GM21528 (cell line): ENCODE results near the gene DBET.
"Not testable (repeated sequence)": the region's sequence is repeated elsewhere in the genome, so short reads cannot be mapped to it uniquely, and the experiment has no call there.

ENCODE experiments used
- ATAC-seq: cut with Tn5 transposase; IDR thresholded peaks from one replicate; pipeline ENCODE4 v1.9.1; 2021; ENCODE audit warnings: mild to moderate bottlenecking, moderate library complexity; ENCODE audit not compliant: unreplicated experiment, low FRiP score

DBET gene

DNA sequence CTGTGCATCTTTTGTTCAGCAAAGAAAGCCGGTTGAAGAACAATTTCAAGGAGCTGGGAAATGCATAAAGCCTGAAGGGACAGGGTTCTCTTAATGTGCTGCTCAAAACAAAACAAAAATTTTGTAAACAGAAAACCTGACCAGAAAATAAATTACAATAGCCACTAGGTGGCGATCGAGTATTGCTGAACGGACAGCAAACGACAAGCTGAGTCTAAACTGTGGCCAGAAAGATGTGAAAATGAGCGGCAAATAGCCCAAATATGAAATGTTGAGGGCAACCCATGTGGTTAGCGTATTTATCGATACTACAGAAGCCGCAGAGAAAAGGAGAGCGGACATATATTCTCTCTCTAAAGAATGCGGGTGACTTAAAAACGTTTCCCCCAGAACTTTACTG is 16.7 kb upstream of the DBET start:
- ATAC-seq, result not testable (repeated sequence)

DNA sequence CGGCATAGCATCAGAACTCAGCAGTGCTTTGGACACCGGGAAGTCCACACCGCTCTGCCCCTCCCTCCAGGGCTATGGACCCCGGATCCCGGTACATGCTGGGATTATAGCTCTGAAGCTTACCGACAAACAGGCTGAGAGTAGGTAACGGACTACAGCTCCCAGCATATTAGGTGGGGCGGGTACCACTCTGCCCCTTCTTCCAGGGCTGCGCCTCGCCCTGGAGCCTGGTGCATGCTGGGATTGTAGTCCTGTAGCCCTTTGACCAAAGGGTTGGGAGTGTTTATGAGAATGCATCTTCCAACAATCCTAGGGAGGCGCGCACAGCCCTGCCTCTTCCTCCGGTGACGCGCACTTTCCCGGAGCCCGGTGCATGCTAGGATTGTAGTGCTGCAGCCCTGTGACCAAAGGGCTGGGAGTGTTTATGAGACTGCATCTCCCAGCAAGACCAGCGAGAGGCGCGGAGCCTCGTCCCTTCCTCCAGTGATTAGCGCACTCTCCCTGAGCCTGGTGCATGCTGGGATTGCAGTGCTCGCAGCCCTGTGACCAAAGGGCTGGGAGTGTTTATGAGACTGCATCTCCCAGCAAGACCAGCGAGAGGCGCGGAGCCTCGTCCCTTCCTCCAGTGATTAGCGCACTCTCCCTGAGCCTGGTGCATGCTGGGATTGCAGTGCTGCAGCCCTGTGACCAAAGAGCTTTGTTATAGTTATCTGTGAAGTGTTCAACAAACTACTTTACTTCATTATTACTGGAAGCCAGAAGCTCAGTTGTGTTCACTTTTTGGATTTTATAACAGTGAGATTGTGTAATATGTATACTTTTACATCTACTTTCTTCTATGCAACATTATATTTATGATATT is 14.7 kb upstream of the DBET start:
- ATAC-seq, result not testable (repeated sequence)

DNA sequence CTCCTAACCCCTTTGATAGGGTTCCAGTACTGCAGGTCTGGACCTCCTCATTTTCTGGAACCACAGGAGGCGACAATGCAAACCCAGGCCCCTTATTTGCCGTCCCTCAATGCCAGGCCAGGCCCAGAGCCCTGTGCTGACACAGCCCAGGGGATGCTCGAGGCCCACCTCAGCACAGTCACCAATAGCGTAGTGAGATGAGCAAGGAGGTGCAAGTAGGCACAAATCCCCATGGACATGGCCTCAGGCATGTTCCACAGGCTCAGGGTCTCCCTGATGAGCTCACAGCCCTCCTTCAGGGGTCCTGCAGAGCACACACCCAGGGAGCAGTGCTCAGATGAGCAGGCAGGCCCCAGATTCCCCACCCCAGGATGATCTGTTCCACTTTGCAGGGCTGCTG is 5.3 kb upstream of the DBET start:
- not testable (repeated sequence) for ATAC-seq

DNA sequence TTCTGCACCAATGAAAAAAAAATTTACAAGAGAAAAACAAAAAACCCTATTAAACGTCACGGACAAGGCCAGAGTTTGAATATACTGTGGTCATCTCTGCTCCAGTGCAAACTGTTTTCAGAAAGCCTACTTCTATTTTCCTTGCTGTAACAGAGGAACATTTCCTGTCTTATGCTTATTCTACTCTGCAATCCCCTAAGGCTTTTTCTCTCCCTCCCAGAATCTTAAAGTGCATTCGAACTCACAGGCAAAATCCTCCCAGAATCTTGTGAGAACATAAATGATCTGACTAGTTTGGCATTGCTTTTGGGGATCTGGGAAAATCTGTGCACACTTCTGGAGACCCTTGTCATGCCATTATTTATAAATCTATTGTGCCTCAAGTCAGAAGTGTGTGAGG is 503 bp downstream of the DBET start:
- ATAC-seq, result not testable (repeated sequence)

DNA sequence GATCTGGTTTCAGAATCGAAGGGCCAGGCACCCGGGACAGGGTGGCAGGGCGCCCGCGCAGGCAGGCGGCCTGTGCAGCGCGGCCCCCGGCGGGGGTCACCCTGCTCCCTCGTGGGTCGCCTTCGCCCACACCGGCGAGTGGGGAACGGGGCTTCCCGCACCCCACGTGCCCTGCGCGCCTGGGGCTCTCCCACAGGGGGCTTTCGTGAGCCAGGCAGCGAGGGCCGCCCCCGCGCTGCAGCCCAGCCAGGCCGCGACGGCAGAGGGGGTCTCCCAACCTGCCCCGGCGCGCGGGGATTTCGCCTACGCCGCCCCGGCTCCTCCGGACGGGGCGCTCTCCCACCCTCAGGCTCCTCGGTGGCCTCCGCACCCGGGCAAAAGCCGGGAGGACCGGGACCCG is 4.0 kb downstream of the DBET start:
- not testable (repeated sequence) for ATAC-seq

DNA sequence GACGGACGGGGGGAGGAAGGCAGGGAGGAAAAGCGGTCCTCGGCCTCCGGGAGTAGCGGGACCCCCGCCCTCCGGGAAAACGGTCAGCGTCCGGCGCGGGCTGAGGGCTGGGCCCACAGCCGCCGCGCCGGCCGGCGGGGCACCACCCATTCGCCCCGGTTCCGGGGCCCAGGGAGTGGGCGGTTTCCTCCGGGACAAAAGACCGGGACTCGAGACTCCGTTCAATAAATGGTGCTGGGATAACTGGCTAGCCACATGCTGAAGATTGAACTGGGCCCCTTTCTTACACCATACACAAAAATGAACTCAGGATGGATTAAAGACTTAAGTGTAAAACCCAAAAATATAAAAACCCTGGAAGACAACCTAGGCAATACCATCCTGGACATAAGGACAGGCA is 28.8 kb downstream of the DBET start:
- ATAC-seq, result not testable (repeated sequence)

DNA sequence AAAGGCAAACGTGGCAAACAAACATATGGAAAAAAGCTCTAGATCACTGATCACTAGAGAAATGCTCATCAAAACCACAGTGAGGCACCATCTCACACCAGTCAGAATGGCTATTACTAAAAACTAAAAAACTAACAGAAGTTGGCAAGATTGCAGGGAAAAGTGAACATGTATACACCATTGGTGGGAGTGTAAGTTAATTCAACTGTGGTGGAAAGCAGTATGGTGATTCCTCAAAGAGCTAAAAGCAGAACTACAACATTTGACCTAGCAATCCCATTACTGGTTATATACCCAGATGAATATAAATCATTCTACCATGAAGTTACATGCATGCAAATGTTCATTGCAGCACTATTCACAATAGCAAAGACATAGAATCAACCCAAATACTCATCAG is 29.7 kb downstream of the DBET start:
- ATAC-seq, result not testable (repeated sequence)

DNA sequence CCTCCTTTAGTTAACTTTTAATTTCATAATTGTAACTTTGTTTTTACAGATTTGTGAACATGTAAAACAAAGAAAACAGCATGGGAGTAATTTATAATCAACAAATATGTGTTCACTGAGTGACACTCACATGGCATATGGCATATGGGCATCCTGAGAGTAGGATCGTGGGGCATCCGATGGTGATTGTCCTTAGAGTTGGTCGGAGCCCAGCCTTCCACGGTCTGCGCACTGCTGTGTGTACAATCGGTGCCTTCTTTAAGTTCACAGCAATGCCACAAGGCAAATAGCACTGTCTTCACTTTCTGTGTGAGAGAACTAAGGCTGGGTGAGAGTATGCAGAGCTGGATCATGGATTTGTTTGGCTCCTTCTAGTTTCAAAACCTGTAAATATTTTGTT is 31.0 kb downstream of the DBET start:
- ATAC-seq, result not testable (repeated sequence)

DNA sequence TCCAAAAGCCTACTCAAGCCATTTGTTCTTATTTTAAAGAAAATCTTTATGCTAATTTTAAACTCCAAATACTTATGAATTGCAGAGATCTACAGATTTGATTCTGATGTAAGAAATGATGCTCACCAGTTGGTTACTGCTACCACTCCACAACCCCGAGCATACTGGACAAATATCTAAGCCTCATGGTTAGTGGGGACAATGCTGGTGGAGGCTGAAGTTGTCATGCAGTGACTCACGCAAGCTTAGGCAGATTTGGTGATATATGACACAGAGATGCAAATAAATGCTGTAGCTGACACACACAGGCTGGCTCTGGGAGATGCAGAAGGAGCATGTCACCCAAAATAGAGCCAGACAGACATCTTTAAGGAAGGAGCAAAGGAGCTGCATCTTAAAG is 35.3 kb downstream of the DBET start:
- ATAC-seq, result not testable (repeated sequence)

DNA sequence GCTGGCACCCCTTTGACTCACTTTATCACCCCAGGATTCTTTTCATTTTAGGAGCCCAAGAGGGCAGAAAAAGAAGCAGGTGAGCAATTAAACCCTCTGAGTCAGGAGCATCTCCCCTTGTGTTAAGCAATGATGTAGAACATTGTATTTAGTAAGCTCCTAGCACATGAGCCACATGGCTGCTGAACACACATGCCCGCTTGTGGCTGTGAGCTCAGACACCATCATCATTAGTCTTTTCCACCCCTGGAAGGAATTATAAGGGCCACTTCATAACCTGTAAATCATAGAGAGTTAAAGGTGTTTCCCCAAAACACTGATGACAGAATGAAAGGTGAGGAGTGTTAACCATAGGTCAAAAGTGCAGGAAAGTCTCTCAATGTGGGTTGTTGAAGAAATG is 37.2 kb downstream of the DBET start:
- ATAC-seq, result not testable (repeated sequence)

DNA sequence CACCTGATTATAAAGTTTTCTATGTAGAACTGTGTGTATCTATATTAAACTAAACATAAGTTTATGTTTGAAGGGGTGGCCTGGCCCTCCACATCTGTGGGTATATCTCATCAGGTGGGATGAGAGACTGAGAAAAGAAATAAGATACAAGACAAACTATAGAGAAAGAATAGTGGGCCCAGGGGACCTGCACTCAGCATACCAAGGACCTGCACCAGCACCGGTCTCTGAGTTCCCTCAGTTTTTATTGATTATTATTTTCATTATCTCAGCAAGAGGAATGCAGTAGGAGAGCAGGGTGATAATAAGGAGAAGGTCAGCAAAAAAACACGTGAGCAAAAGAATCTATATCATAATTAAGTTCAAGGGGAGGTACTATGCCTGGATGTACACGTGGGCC is 41.9 kb downstream of the DBET start:
- ATAC-seq, result not testable (repeated sequence)

DNA sequence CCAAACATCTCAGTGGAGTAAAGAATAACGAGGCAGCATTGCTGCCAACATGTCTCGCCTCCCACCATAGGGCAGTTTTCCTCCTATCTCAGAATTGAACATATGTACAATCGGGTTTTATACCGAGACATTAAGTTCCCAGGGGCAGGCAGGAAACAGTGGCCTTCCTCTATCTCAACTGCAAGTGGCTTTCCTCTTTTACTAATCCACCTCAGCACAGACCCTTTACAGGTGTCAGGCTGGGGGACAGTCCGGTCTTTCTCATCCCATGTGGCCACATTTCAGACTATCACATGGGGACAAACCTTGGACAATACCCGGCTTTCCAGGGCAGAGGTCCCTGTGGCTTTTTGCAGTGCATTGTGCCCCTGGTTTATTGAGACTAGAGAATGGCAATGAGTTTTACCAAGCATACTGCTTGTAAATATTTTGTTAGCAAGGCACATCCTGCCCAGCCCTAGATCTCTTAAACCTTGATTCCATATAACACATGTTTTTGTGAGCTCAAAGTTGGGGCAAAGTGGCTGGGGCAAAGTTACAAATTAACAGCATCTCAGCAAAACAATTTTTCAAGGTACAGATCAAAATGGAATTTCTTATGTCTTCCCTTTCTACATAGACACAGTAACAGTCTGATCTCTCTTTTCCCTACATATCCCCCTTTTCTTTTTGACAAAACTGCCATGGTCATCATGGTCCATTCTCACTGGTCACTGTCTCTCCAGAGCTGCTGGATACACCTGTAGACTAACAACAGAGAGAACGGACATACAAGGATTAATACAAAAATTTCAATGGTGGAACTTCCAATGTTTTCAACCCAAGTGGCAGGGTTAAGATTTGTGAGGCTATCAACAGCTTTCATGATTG is 42.5 kb downstream of the DBET start:
- ATAC-seq, result not testable (repeated sequence)

DNA sequence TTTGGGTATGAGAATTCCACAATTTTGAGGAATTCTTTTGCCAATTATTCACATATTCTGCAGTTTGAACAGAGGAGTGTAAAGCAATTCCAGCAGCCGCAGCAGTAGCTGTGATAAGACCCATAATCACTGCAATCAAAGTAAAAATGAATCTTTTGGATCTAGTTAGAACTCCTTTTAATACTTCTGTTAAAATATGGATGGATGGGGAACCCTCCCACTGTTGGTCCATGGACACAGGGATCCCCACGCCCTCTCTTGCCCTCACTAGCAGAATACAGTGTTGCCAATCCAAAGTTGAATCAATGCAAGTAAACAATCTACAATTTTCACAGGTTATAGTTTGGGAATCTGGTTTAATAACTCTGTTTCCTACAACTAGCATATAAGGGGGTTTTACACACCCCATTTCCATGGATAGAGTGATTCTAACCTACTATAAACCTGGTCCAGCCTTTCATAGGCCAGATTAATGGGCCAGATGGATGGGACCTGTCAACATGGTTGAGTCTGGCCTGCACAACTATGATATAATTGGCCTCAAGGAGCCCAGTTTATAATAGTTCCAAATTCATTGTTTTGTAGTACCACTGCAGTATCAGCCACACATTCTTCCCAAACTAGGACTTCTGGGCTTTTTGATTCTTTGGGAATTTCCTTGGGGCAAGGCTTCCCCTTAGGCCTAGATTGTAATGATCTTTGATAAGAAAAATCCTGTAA is 43.6 kb downstream of the DBET start:
- ATAC-seq, result not testable (repeated sequence)

DNA sequence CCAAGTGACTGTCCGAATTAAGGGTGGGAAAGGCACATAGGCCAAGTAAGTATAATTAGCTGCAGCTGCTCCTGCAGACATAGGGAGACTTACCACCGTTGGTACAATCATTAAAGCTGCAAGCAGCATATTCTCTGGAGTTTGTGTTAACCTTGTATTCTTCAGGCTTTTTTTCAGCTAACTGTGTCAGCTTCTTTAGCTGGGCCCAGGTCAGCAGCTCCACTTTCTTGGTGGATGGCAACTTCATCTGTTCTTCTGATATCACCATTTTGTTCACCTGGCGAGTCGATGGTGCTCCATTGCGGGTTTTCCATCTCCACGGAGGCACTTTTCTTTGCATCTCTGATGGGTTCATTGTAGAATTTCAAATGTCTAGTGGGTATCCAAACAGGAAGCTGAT is 44.5 kb downstream of the DBET start:
- not testable (repeated sequence) for ATAC-seq

DNA sequence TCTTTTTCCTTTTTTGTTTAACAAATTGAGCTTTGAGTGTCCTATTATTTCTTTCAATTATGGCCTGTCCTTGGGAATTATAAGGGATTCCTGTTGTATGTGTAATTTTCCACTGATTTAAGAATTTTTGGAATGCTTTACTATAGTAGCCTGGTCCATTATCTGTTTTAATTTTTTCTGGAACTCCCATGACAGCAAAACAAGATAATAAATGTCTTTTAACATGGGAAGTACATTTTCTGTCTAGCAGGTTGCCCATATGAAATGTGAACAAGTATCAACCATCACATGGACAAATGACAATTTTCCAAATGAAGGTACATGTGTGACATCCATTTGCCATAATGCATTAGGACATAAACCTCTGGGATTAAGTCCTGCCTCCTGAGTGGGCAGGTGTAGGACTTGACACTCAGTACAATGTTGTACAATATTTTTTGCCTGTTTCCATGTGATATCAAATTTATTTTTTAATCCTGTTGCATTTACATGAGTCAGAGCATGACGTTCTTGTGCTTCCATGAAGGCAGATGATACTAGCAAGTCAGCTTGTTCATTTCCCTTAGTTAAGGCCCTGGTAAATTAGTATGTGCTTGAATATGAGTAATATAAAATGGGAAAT is 45.2 kb downstream of the DBET start:
- not testable (repeated sequence) for ATAC-seq

DNA sequence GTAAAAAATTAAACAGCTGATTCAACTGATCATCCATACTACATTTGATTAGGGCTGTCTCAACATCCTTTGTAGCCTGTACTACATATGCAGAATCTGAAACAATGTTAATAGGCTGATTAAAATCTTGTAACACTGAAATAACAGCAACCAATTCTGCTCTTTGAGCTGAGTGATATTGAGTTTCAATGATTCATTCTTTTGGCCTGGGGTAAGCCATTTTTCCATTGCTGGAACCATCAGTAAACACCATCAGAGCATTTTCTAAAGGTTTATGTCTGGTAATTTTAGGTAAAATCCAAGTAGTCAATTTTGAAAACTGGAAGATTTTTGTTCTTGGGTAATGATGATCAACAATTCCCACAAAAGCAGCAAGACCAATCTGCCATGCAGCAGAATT is 45.7 kb downstream of the DBET start:
- ATAC-seq, result not testable (repeated sequence)

DNA sequence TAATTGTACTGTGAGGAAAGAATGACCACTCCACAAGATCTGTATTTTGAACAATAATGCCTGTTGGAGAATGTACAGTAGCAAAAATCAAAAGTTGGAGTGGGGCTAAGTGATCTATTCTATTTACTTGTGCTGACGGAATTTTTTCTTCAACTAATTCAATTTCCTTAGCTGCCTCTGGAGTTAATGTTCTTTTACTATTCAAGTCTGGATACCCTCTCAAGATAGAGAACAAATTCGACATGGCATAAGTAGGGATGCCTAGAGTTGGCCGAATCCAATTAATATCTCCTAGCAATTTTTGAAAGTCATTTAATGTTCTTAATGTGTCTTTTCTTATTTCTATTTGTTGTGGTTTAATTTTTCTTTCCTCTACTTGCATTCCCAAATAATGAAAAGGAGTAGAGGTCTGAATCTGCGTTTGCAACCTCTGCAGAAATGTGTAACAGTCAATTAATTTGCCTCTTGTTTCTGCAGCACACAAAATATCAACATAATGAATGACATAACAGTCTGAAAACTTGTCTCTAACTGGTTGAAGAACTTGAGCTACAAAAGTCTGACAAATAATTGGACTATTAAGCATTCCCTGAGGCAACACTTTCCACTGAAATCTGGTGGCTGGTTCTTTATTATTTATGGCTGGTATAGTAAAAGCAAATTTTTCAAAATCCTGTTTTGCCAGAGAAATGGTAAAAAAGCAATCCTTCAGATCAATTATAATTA is 46.4 kb downstream of the DBET start:
- not testable (repeated sequence) for ATAC-seq

DNA sequence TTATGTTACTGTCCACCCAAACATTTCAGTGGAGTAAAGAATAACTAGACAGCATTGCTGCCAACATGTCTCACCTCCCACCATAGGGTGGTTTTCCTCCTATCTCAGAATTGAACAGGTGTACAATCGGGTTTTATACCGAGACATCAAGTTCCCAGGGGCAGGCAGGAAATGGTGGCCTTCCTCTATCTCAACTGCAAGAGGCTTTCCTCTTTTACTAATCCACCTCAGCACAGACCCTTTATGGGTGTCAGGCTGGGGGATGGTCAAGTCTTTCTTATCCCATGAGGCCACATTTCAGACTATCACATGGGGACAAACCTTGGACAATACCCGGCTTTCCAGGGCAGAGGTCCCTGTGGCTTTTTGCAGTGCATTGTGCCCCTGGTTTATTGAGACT is 48.6 kb downstream of the DBET start:
- ATAC-seq, result not testable (repeated sequence)

DNA sequence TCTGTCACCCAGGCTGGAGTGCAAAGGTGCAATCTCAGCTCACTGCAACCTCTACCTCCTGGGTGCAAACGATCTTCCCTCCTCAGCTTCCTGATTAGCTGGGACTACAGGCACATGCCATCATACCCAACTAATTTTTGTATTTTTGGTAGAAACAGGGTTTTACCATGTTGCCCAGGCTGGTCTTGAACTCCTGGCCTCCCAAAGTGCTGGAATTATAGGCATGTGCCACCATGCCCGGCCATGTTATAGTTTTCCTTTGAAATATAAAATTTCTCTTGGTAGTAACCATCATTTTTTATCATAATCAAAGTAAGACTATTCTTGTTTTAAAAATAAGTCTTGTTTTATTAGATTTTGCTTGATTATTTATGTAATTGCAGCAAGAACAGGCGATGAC is 50.7 kb downstream of the DBET start:
- not testable (repeated sequence) for ATAC-seq
